HG03135 (cell line): ENCODE measurements around the gene CNOT6.
"Not testable (repeated sequence)": the region's sequence is repeated elsewhere in the genome, so short reads cannot be mapped to it uniquely, and the experiment has no call there.

ENCODE experiments used
- ATAC-seq: cut with Tn5 transposase; IDR thresholded peaks from one replicate; pipeline ENCODE4 v1.9.1; 2021; ENCODE audit warnings: mild to moderate bottlenecking, moderate library complexity; ENCODE audit not compliant: unreplicated experiment

CNOT6 gene

DNA sequence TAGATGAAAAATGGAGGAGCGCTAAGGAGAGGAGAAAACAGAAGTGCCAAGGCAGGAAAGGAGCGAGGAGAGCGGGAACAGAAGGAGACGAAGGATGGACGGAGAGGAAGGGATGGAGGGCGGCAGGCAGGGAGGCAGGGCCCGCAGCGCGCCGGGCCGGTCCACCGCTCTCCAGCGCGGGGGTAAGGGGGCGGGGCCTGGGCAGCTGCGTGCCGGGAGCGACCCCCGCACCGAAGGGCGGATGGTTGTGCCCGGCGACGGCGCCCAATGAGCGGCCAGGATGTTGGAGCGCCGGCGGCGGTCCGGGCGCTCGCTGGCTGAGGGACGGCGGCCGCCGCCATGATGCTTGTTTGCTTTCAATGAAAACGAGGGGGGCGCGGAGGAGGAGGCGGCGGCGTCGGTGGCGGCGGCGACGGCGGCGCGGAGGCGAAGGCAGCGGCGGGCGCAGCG is at the start of gene CNOT6:
TSS of gene CNOT6 (plus strand) at position 320 of the 450 bp plus-strand sequence. CDS start 34,898 bp downstream, outside the sequence.
- ATAC-seq, result peak; percentile 92

- no peak for ATAC-seq
These were observed 39.4 kb upstream of the CNOT6 start for GRCh38 chr5:180454752-180455151.

DNA sequence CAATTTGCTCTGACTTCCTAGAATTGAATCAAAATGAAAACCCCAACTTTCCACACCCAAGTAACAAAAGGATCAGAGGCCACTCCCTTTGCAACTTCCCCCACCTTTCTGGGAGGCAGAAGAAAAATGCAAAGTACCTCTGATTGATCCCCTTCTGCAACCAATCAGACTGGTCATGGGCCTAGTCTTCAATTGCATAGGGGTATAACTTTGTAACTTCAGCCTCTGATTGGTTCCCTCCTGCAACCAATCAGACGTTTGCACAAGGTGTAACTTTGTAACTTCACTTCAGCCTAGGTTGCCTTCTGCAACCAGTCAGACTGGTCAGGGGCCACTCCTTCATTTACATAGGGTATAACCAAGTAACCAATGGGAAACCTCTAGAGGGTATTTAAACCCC is 38.3 kb upstream of the CNOT6 start:
- ATAC-seq, result no peak

DNA sequence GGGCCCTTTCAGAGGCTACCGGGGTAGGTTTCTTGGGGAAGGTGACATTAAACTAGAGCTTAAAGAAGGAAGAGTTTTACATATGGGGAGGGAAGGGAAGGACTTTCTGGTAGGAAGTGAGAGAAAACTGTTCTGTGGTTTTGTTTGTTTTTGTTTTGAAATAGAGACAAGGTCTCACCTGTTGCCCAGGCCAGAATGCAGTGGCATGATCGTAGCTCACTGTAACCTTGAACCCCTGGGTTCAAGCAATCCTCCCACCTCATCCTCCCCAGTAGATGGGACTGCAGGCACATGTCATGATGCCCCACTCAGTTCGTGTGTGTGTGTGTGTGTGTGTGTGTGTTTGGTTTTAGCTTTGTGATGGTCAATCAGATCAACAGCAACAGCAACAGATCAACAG is 37.4 kb upstream of the CNOT6 start:
- ATAC-seq, result no peak

DNA sequence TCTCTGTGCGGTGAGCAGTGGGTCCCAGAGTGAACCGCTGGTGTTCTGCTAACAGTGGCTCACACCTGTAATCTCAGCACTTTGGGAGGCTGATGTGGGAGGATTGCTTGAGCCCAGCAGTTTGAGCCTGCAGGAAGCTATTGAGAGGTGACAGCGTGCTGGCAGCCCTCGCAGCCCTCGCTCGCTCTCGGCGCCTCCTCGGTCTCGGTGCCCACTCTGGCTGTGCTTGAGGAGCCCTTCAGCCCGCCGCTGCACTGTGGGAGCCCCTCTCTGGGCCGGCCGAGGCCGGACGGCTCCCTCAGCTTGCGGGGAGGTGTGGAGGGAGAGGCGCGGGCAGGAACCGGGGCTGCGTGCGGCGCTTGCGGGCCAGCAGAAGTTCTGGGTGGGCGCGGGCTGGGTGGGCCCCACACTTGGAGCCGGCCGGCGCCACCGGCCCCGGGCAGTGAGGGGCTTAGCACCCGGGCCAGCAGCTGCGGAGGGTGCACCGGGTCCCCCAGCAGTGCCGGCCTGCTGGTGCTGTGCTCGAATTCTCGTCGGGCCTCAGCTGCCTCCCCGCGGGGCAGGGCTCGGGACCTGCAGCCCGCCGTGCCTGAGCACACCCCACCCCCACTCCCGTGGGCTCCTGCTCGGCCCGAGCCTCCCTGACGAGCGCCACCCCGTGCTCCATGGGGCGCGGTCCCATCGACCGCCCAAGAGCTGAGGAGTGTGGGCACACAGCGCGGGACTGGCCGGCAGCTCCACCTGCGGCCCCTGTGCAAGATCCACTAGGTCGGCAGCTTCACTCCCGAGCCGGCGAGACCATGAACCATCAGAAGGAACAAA is 35.1 kb upstream of the CNOT6 start:
- not testable (repeated sequence) for ATAC-seq

GRCh38 chr5:180459674-180460142 is 34.5 kb upstream of the CNOT6 start:
- not testable (repeated sequence) for ATAC-seq

GRCh38 chr5:180460834-180461233 is 33.3 kb upstream of the CNOT6 start:
- no peak for ATAC-seq

- no peak for ATAC-seq
These were observed 32.9 kb upstream of the CNOT6 start for GRCh38 chr5:180461303-180461702.

DNA sequence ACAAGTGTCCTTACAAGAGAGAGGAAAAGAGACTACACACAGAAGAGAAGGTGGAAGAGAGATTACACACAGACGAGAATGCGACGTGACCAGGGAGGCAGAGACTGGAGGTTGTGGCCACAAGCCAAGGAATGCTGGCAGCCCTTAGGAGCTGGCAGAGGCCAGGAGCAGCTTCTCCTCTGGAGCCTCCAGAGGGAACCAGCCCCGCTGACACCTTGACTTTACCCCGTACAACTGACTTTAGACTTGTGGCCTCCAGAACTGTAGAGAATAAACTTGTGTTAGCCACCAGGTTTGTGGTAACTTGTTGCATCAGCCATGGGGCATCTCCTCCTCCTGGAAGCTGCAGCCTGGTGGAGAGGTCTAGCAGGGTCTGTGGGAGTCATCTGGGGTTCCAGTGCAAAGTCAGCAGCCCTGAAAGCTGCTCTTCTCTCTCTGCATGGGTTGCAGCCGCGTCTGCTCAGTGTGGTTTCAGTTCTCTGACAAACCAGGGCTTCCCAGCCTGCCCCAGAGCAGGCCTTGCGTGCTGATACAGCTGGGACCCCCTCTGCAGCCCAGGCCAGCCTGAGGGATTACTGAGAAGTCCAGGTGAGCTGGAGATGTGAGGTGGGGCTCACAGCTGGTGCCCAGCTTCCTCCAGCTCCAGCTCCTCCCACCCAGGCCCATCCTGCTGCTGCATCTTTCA is 30.8 kb upstream of the CNOT6 start:
- no peak for ATAC-seq

DNA sequence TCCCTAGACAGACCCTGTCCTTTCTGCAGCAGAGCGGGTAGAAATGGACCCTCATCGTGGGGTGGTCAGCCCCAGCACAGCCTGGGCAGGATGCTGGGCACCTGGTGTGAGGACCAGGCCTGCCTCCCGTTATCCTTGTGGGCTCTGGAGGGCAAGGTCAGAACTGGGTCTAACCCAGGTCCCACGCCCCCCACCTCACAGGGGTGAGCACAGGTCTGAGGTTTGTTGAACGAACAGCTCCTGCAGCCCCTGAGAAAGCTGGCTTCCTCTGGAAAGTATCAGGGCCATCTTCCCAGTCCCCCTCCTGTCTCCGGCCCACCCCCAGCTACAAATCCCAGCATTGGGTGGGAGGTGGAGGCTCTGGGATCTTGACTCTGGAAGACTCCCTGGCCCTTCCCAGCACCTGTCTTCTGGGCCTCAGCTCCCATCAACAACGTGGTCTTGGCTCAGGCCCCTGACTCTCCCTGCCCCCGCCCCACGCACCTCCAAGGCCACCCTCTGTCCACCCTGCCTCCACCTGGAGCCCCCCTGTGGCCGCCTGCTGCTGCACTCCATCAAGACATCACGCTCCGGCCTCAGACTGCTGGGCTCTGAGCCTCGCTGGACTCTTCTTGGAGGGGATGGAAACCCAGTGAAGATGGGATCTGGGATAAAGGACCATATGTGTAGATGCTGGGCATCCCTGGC is 30.1 kb upstream of the CNOT6 start:
- no peak for ATAC-seq

DNA sequence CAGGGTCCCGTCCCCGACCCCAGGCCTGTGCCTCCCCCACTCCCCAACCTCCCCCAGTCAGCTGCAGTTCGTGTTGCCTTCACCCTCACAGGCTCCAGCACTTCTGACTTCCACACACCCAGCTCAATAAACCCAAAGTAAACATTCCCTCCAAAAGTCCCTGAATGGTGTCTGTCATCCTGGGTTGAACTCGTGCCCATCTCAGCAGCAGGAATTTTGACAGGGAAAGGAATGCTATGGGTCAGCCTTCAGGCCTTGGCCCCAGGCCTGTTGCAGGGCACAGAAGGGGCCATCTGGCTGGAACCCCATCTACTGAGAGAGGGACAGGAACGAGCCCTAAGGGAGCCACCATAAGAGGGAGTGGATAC is 29.6 kb upstream of the CNOT6 start:
- no peak for ATAC-seq

- ATAC-seq, result not testable (repeated sequence)
These were observed 29.1 kb upstream of the CNOT6 start for GRCh38 chr5:180465052-180465451.

DNA sequence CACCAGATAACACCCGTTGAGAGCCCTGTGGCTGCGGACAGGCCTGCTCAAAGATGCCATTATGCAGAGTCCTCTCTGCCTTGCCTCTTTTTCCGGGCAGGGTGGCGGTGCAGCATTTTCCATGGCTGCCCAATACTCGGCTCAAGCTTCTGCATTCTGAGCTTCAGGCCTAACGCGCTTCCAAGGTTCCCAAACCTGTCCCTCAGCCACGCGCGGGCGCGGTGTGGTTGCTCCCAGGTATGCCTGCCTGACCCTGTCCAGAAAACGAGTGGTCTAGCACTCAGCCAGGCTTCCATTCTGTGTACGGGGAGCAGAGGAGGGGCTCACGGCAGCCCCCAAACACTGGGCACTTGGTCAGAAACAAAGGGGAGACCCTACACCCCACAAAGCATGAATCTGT is 27.9 kb upstream of the CNOT6 start:
- ATAC-seq, result no peak

GRCh38 chr5:180467028-180467975 is 26.9 kb upstream of the CNOT6 start:
- ATAC-seq, result no peak

GRCh38 chr5:180467989-180468731 is 26.0 kb upstream of the CNOT6 start:
- no peak for ATAC-seq

DNA sequence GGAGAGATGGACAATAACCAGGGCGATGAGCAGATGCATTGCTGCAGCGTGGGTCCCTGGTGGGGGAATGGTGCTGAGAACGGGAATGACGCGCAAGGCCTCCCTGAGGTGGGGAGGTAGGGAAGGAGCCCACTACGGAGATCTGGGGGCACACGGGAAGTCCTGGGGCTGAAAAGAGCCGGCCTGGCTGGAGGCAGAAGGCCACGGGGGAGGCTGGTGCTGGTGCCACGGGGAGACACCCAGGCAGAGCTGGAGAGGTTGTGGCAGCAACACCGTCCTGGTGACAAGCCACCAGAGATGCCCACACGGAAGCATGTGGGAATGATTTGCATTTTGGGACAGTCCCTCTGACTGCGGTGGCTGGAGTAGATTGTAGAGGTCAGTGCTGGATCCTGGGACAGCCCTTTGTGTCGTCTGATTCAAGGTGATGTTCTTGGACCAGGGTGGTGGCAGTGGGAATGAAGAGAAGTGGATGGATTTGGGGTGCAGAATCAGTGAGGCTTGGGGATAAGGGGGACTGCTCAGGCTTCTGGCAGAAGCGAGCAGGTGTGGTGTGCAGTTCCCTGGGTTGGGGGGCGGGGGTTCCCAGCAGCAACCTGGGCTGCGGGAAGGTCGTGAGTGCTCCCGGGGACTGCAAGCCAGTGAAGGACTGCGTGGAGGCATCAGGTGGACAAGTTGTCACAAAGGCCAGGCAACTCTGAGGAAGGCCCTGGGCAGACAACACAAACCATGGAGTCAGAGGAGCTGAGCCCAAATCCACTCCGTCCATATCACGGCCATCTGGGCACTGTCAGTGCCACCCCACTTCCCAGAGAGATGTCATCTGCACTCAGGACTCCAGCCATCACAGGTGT is 25.2 kb upstream of the CNOT6 start:
- ATAC-seq, result no peak

DNA sequence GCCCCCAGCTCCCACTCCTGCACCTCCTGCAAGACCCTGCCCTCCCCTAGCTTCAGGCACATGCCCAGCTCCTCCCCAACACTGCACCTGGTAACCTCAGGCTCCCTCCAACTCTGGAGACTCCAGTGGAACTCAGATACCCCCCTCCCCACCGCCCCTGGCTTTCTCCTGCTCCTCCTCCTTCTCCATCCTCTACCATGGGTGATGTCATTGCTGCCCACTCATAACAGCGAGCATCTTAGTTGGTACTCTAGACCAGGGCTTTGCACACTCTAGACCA is 24.7 kb upstream of the CNOT6 start:
- no peak for ATAC-seq

- ATAC-seq, result no peak
These were observed 24.3 kb upstream of the CNOT6 start for GRCh38 chr5:180469866-180470265.

DNA sequence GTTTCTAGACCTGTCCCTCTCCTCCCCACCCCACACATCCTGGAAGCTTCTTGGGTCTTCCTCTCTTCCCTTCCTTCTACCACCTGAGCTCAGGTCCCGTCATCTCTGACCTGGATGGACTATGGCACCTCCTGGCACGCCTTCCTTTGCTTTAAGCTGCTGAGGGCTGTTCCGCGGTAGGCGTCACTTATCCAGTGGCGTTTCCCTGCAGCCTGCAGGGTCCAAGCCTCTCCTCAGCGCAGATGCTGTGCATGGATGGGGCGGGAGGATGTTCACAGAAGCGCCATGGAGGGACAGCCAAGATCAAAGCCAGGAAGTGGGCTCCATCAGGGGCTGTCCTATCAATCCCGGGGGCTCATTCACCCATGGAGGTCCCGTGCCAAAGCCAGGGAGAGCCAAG is 23.8 kb upstream of the CNOT6 start:
- no peak for ATAC-seq
